Measurements from ENCODE around the gene SLC6A6. TPM values are rescaled to one million over a fixed set of nuclear protein-coding genes. Genes with fewer than 3 reads are reported as not detected.
A peak's percentile ranks its signal among the peaks of the same experiment; 100 is the strongest.

SLC6A6 gene
- polyA plus RNA-seq, 1 of the 3 experiments (the other 2 are of a cell fraction), result 19.1 TPM

- no peaks in the 10 kb centered on the region for H3K27me3 ChIP-seq (ENCODE audit: insufficient read depth)
- peaks cover 9 to 31% of the 10 kb centered on the region in 2 experiments; a peak in 2 of 4 replicates for H3K4me1 ChIP-seq (ENCODE audit: control insufficient read depth in 1 of 2, insufficient read depth in 2 of 2, low read depth in 1 of 2, low read length in 1 of 2)
- H2AFZ ChIP-seq (ENCODE audit: low read depth), result no peak overlapping the region
- no peak overlapping the region for H3K9ac ChIP-seq
- WGBS (ENCODE audit: low lambda C conversion rate), result 50% methylated on average over 2 of the region's 8 CpGs
- no peak for TF ChIP-seq YY1 (IDR thresholded peaks at IDR 0.05; ENCODE audit: low read depth)
- DNase-seq, result peak; percentile 67
- H4K20me1 ChIP-seq (ENCODE audit: insufficient read depth), result no peaks in the 10 kb centered on the region
- no peak overlapping the region for H3K27ac ChIP-seq (ENCODE audit: low read depth in 2 of 2, low read length in 1 of 2)
- ChIA-PET CTCF (interaction anchor here (0.7 to 1.8 kb wide), 6 partner anchors 9 to 233 kb away, joined by 3 to 6 read pairs (median 4); no protein-coding TSS in a partner anchor), POLR2A (interaction anchor here (1.1 kb wide), 1 partner anchor 28 kb away, joined by 7 read pairs; the partner anchor contains the start of gene SLC6A6)
- H3K79me2 ChIP-seq (ENCODE audit: insufficient read depth), result no peaks in the 10 kb centered on the region
- no peak overlapping the region for H3K4me2 ChIP-seq
- H3F3A ChIP-seq (replicated peaks; ENCODE audit: insufficient read depth), result no peaks in the 10 kb centered on the region
- no peaks in the 10 kb centered on the region for H3K36me3 ChIP-seq (replicated peaks in 1 of 2; ENCODE audit: control insufficient read depth in 1 of 2, insufficient read depth in 2 of 2, low read length in 1 of 2)
- no peaks in the 10 kb centered on the region for H3K9me2 ChIP-seq
- no peaks in the 10 kb centered on the region for H3K9me3 ChIP-seq
- H3K4me3 ChIP-seq (ENCODE audit: low read depth in 2 of 2, low read length in 1 of 2), result no peak overlapping the region
Observed at GRCh38 chr3:14374444-14374883, 27.9 kb upstream of the SLC6A6 start.

DNA sequence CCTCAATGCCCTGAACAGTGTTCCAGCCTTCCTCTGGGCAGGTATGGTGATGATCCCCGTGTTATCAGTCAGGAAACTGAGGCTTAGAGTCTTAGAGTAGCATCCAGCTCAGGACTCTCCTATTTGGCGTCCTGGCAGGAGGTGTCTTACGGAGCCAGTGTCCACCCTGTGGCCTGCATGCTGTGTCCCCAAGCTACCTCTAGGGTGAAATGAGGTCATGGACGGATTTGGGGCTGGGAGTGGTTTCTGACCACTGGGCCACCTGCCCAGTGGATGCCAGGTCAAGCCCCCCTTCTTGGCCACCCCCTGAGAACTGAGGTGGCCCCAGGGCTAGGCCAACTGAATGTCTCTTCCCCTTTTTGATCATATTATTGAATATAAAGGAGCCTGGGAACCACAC is 27.2 kb upstream of the SLC6A6 start:
- POLR2A ChIA-PET, result interaction anchor here (1.1 kb wide), 1 partner anchor 27 kb away, joined by 7 read pairs; the partner anchor contains the start of gene SLC6A6

GRCh38 chr3:14376348-14377043 is 25.9 kb upstream of the SLC6A6 start:
- no peak overlapping the region for H3K9ac ChIP-seq
- H3K79me2 ChIP-seq (ENCODE audit: insufficient read depth), result no peaks in the 10 kb centered on the region
- no peak overlapping the region for H2AFZ ChIP-seq (ENCODE audit: low read depth)
- H3K4me1 ChIP-seq (ENCODE audit: control insufficient read depth in 1 of 2, insufficient read depth in 2 of 2, low read depth in 1 of 2, low read length in 1 of 2), result peaks cover 9 to 28% of the 10 kb centered on the region in 2 experiments; a peak in 2 of 4 replicates
- H3K9me2 ChIP-seq, result no peaks in the 10 kb centered on the region
- no peak overlapping the region for H3K4me2 ChIP-seq
- WGBS (ENCODE audit: low lambda C conversion rate), result 82% methylated on average over 6 of the region's 9 CpGs
- H3K36me3 ChIP-seq (replicated peaks in 1 of 2; ENCODE audit: control insufficient read depth in 1 of 2, insufficient read depth in 2 of 2, low read length in 1 of 2), result no peaks in the 10 kb centered on the region
- ChIA-PET POLR2A (no interaction called here), CTCF (interaction anchor here (0.5 to 1.8 kb wide), 3 partner anchors 16 to 92 kb away, joined by 3 to 6 read pairs (median 3); no protein-coding TSS in a partner anchor)
- no peaks in the 10 kb centered on the region for H4K20me1 ChIP-seq (ENCODE audit: insufficient read depth)
- no peaks in the 10 kb centered on the region for H3K9me3 ChIP-seq
- no peak overlapping the region for H3K27ac ChIP-seq (ENCODE audit: low read depth in 2 of 2, low read length in 1 of 2)
- H3K27me3 ChIP-seq (ENCODE audit: insufficient read depth), result no peaks in the 10 kb centered on the region
- H3F3A ChIP-seq (replicated peaks; ENCODE audit: insufficient read depth), result no peaks in the 10 kb centered on the region
- DNase-seq, result no peak
- H3K4me3 ChIP-seq (ENCODE audit: low read depth in 2 of 2, low read length in 1 of 2), result no peak overlapping the region
- TF ChIP-seq CHD2 (IDR thresholded peaks at IDR 0.05; ENCODE audit: low read length, partially characterized antibody), result no peak
- no peak for TF ChIP-seq MAX (IDR thresholded peaks at IDR 0.05; ENCODE audit: low read depth)
- TF ChIP-seq TEAD4 (IDR thresholded peaks at IDR 0.05; ENCODE audit: borderline replicate concordance, insufficient read depth), result no peak
- no peak for TF ChIP-seq NRF1 (IDR thresholded peaks at IDR 0.05; ENCODE audit: low read depth, low read length)
- TF ChIP-seq FOXJ3 (CRISPR knock-in tag; IDR thresholded peaks at IDR 0.05), result no peak
- no peak for TF ChIP-seq POLR2AphosphoS5 (IDR thresholded peaks at IDR 0.05; ENCODE audit: low read depth, low read length)
- TF ChIP-seq SMC3 (IDR thresholded peaks at IDR 0.05; ENCODE audit: low read depth, low read length), result no peak
- no peak for TF ChIP-seq SIN3A (IDR thresholded peaks at IDR 0.05; ENCODE audit: borderline replicate concordance, low read depth, low read length)
- TF ChIP-seq, protein P1, sequence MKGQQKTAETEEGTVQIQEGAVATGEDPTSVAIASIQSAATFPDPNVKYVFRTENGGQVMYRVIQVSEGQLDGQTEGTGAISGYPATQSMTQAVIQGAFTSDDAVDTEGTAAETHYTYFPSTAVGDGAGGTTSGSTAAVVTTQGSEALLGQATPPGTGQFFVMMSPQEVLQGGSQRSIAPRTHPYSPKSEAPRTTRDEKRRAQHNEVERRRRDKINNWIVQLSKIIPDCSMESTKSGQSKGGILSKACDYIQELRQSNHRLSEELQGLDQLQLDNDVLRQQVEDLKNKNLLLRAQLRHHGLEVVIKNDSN (IDR thresholded peaks at IDR 0.05; ENCODE audit: borderline replicate concordance, low read depth), result no peak
- no peak for TF ChIP-seq RAD21 (IDR thresholded peaks at IDR 0.05; ENCODE audit: low read length)
- no peak for TF ChIP-seq TCF12 (IDR thresholded peaks at IDR 0.05)
- no peak for TF ChIP-seq ELF1 (IDR thresholded peaks at IDR 0.05)
- TF ChIP-seq, protein P2, sequence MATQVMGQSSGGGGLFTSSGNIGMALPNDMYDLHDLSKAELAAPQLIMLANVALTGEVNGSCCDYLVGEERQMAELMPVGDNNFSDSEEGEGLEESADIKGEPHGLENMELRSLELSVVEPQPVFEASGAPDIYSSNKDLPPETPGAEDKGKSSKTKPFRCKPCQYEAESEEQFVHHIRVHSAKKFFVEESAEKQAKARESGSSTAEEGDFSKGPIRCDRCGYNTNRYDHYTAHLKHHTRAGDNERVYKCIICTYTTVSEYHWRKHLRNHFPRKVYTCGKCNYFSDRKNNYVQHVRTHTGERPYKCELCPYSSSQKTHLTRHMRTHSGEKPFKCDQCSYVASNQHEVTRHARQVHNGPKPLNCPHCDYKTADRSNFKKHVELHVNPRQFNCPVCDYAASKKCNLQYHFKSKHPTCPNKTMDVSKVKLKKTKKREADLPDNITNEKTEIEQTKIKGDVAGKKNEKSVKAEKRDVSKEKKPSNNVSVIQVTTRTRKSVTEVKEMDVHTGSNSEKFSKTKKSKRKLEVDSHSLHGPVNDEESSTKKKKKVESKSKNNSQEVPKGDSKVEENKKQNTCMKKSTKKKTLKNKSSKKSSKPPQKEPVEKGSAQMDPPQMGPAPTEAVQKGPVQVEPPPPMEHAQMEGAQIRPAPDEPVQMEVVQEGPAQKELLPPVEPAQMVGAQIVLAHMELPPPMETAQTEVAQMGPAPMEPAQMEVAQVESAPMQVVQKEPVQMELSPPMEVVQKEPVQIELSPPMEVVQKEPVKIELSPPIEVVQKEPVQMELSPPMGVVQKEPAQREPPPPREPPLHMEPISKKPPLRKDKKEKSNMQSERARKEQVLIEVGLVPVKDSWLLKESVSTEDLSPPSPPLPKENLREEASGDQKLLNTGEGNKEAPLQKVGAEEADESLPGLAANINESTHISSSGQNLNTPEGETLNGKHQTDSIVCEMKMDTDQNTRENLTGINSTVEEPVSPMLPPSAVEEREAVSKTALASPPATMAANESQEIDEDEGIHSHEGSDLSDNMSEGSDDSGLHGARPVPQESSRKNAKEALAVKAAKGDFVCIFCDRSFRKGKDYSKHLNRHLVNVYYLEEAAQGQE (IDR thresholded peaks at IDR 0.05; ENCODE audit: low read depth, low read length), result no peak

More for the DNA sequence above, 27.2 kb upstream of the SLC6A6 start:
- peaks cover 9 to 31% of the 10 kb centered on the region in 2 experiments; a peak in 2 of 4 replicates for H3K4me1 ChIP-seq (ENCODE audit: control insufficient read depth in 1 of 2, insufficient read depth in 2 of 2, low read depth in 1 of 2, low read length in 1 of 2)
- 86% methylated on average over 4 of the region's 4 CpGs for WGBS (ENCODE audit: low lambda C conversion rate)
- no peaks in the 10 kb centered on the region for H4K20me1 ChIP-seq (ENCODE audit: insufficient read depth)
- TF ChIP-seq EP300 (IDR thresholded peaks at IDR 0.05; ENCODE audit: borderline replicate concordance in 1 of 2, low read depth in 1 of 2, low read length in 1 of 2) (no peak), TCF12 (IDR thresholded peaks at IDR 0.05) (no peak), SIN3A (IDR thresholded peaks at IDR 0.05; ENCODE audit: borderline replicate concordance, low read depth, low read length) (no peak), TAF1 (IDR thresholded peaks at IDR 0.05; ENCODE audit: borderline replicate concordance, low read depth, low read length) (no peak), JUND (IDR thresholded peaks at IDR 0.05) (no peak), NRF1 (IDR thresholded peaks at IDR 0.05; ENCODE audit: low read depth, low read length) (no peak), TEAD4 (IDR thresholded peaks at IDR 0.05; ENCODE audit: borderline replicate concordance, insufficient read depth) (no peak)
- H3K9me2 ChIP-seq, result no peaks in the 10 kb centered on the region
- H3K27me3 ChIP-seq (ENCODE audit: insufficient read depth), result no peaks in the 10 kb centered on the region
- H3K79me2 ChIP-seq (ENCODE audit: insufficient read depth), result no peaks in the 10 kb centered on the region
- no peak for DNase-seq
- no peak overlapping the region for H3K9ac ChIP-seq
- no peak overlapping the region for H2AFZ ChIP-seq (ENCODE audit: low read depth)
- H3K36me3 ChIP-seq (replicated peaks in 1 of 2; ENCODE audit: control insufficient read depth in 1 of 2, insufficient read depth in 2 of 2, low read length in 1 of 2), result no peaks in the 10 kb centered on the region
- H3K4me3 ChIP-seq (ENCODE audit: low read depth in 2 of 2, low read length in 1 of 2), result no peak overlapping the region
- H3F3A ChIP-seq (replicated peaks; ENCODE audit: insufficient read depth), result no peaks in the 10 kb centered on the region
- no peaks in the 10 kb centered on the region for H3K9me3 ChIP-seq
- H3K27ac ChIP-seq (ENCODE audit: low read depth in 2 of 2, low read length in 1 of 2), result no peak overlapping the region
- no peak overlapping the region for H3K4me2 ChIP-seq
- CTCF ChIA-PET, result interaction anchor here (0.9 to 1.8 kb wide), 6 partner anchors 8 to 93 kb away, joined by 3 to 6 read pairs (median 4); no protein-coding TSS in a partner anchor

Data from SK-N-SH (cell line).